ENCODE results near the gene EMSY. TPM values are rescaled to one million over a fixed set of nuclear protein-coding genes. Genes with fewer than 3 reads are reported as not detected.
A peak's percentile ranks its signal among the peaks of the same experiment; 100 is the strongest.
"Not testable (repeated sequence)": the region's sequence is repeated elsewhere in the genome, so short reads cannot be mapped to it uniquely, and the experiment has no call there.

Gene EMSY
- total RNA-seq, 3 donors from 2014 or later = 18.2 to 21.3 (median 19.7) TPM

DNA sequence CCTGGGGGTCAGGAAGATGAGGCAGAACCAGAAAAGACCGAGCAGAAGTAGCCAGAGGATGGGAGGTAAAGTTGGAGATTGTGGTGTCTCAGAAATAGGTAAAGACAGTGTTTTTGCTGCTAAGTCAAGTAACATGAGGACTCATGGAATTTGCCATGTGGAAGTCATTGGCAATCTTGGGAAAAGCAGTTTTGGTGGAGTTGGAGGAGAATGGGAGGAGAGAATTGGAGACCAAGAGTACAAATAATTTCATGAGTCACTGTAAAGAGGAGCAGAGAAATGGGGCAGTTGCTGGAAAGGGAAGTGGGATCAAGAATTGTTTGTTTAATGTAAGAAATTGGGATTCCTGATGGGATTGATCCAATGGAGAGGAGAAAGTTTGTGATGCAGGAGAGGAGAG is 114.1 kb downstream of the EMSY start:
- no peak for ATAC-seq
- Mint-ChIP-seq H3K9me3 (no peaks in the 10 kb centered on the region), H3K4me3 (no peak overlapping the region), H3K36me3 (ENCODE audit: insufficient read depth) (no peaks in the 10 kb centered on the region), H3K4me1 (ENCODE audit: low read depth) (peaks cover 19% of the 10 kb centered on the region), H3K27me3 (ENCODE audit: low read depth) (peaks cover 6% of the 10 kb centered on the region)
- DNase-seq = no peak

DNA sequence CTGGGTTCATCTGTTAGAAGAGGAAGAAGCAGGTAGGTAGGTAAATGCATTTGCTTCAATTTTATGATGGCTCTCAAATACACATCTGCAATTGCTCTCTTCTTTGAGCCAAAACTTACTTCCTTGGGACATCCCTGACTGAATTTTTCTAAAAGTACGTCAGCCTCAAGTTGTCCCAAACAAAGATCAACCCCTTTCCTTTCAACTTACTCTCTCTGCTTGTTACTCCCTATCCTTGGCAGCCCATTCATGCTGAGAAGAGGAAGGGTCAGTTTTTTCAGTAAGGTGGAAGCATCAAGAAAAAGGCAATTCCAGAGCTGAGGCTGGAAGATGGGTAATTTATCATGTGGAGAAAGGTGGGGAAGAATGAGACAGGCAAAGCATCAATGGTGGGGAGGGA is 114.5 kb downstream of the EMSY start:
- no peak for DNase-seq
- H3K36me3 Mint-ChIP-seq (ENCODE audit: insufficient read depth) = no peaks in the 10 kb centered on the region
- peaks cover 6% of the 10 kb centered on the region for H3K27me3 Mint-ChIP-seq (ENCODE audit: low read depth)
- H3K4me1 Mint-ChIP-seq (ENCODE audit: low read depth) = peaks cover 19% of the 10 kb centered on the region
- H3K4me3 Mint-ChIP-seq = no peak overlapping the region
- ATAC-seq = no peak
- H3K9me3 Mint-ChIP-seq = no peaks in the 10 kb centered on the region

DNA sequence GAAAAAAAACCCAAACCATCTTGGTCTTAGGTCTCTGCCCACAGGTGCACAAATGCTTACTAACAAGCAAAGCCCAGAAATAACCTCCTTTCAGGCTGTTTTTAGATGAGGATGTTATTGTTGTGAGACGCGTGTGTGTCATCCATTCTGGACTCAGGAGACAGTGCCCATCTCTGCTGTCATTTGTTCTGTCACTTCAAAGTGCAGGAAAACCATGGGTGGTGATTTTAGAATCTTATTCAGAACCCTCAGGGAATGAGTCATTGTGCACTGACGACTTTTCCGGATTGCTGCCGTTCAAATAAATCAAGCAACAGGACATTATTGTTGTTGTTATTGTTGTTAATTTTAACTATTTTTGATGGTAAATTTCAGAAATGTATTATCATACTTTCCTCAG is 115.4 kb downstream of the EMSY start:
- Mint-ChIP-seq H3K4me1 (ENCODE audit: low read depth) (peaks cover 19% of the 10 kb centered on the region), H3K36me3 (ENCODE audit: insufficient read depth) (no peaks in the 10 kb centered on the region), H3K9me3 (no peaks in the 10 kb centered on the region), H3K27me3 (ENCODE audit: low read depth) (peaks cover 6% of the 10 kb centered on the region), H3K4me3 (no peak overlapping the region)
- DNase-seq = no peak
- ATAC-seq = peak; percentile 63 to 78

DNA sequence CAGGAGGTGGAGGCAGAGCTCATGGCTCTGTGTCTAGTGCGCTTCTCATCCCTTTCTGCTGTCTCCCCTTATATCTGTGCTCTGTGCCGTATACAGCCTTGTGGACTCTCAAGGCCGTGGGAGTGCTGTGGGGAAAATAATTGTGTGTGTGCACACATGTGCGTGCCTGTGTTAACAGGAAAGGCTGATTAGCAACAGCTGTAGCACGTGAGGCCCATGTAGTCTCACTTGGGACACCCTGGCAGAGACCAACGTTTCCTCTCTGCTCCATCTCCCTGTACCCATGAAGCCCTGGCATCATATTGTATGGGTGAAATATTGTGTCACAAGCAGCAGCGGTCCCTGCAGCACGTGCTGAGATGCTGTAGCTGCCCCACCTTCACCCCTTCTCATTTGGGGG is 116.4 kb downstream of the EMSY start:
- Mint-ChIP-seq H3K9me3 (no peaks in the 10 kb centered on the region), H3K27me3 (ENCODE audit: low read depth) (peaks cover 6% of the 10 kb centered on the region), H3K4me1 (ENCODE audit: low read depth) (peaks cover 19% of the 10 kb centered on the region), H3K36me3 (ENCODE audit: insufficient read depth) (no peaks in the 10 kb centered on the region), H3K4me3 (no peak overlapping the region)
- no peak for DNase-seq
- ATAC-seq = no peak

- H3K4me3 Mint-ChIP-seq = no peak overlapping the region
- peaks cover 20% of the 10 kb centered on the region for H3K4me1 Mint-ChIP-seq (ENCODE audit: low read depth)
- no peaks in the 10 kb centered on the region for H3K9me3 Mint-ChIP-seq
- peaks cover 6% of the 10 kb centered on the region for H3K27me3 Mint-ChIP-seq (ENCODE audit: low read depth)
- no peak for DNase-seq
- H3K36me3 Mint-ChIP-seq (ENCODE audit: insufficient read depth) = no peaks in the 10 kb centered on the region
- no peak for ATAC-seq
Observed at GRCh38 chr11:76562541-76562940, 117.7 kb downstream of the EMSY start.

DNA sequence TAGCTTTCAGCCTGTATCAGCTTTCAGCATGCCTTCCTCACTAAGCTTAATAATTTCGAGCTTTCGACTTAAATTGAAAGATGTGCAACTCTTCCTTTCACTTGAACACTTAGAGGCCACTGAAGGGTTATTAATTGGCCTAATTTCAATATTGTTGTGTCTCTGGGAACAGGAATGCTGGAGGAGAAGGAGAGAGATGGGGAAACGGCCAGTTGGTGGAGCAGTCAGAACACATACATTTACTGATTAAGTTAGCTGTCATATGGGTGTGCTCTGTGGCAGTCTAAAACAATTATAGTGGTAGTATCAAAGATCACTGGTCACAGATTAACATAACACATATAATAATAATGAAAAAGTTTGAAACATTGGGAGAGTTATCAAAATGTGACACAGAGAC is 119.5 kb downstream of the EMSY start:
- ATAC-seq (no peak), DNase-seq (no peak)
- peaks cover 17% of the 10 kb centered on the region for H3K4me1 Mint-ChIP-seq (ENCODE audit: low read depth)
- no peak overlapping the region for H3K4me3 Mint-ChIP-seq
- H3K9me3 Mint-ChIP-seq = no peaks in the 10 kb centered on the region
- no peaks in the 10 kb centered on the region for H3K36me3 Mint-ChIP-seq (ENCODE audit: insufficient read depth)
- peaks cover 8% of the 10 kb centered on the region for H3K27me3 Mint-ChIP-seq (ENCODE audit: low read depth)

DNA sequence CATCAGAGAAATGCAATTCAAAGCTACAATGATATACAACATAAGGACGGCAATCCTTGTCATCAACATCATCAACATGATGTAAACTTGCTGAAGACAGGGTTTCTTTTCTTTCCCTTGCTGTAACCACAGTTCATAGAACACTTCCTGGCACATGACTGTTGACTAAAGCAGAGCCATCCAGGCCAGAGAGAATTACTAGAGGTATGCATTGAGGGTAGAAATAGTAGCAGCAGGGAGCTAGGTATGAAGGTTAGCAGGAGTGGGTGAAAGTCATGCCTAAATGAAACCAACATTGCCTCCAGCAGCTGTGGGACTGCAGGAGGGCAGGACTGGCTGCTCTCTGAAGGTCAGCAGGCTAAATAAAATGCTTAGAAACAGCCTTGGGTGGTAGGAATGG is 122.0 kb downstream of the EMSY start:
- no peak for ATAC-seq
- H3K27me3 Mint-ChIP-seq (ENCODE audit: low read depth) = peaks cover 8% of the 10 kb centered on the region
- no peaks in the 10 kb centered on the region for H3K9me3 Mint-ChIP-seq
- H3K4me3 Mint-ChIP-seq = no peak overlapping the region
- peaks cover 6% of the 10 kb centered on the region for H3K4me1 Mint-ChIP-seq (ENCODE audit: low read depth)
- no peaks in the 10 kb centered on the region for H3K36me3 Mint-ChIP-seq (ENCODE audit: insufficient read depth)
- no peak for DNase-seq

- Mint-ChIP-seq H3K4me3 (no peak overlapping the region), H3K9me3 (no peaks in the 10 kb centered on the region)
- ATAC-seq = no peak
Observed at GRCh38 chr11:76567261-76567660, 122.4 kb downstream of the EMSY start.

DNA sequence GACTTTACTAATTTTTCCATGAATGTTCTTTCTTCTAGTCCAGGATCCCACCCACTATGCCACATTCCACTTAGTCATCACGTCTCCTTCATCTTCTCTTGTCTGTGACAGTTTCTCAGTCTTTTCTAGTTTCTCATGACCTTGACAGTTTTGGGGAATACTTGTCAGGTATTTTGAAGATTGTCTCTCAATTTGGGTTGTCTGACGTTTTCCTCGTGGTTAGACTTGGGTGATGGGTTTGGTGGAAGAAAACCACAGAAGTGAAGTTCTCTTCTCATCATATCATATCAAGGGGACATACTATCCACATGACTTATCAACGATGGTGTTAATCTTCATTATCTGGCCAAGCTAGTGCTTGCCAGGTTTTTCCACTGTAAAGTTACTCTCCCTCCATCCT is 123.3 kb downstream of the EMSY start:
- Mint-ChIP-seq H3K36me3 (ENCODE audit: insufficient read depth) (no peaks in the 10 kb centered on the region), H3K27me3 (ENCODE audit: low read depth) (peaks cover 2% of the 10 kb centered on the region), H3K4me3 (no peak overlapping the region), H3K9me3 (no peaks in the 10 kb centered on the region), H3K4me1 (ENCODE audit: low read depth) (peaks cover 4% of the 10 kb centered on the region)
- DNase-seq = no peak
- no peak for ATAC-seq

More at GRCh38 chr11:76567261-76567660, 122.4 kb downstream of the EMSY start:
- DNase-seq = no peak
- H3K36me3 Mint-ChIP-seq (ENCODE audit: insufficient read depth) = no peaks in the 10 kb centered on the region
- peaks cover 4% of the 10 kb centered on the region for H3K4me1 Mint-ChIP-seq (ENCODE audit: low read depth)
- peaks cover 3% of the 10 kb centered on the region for H3K27me3 Mint-ChIP-seq (ENCODE audit: low read depth)

DNA sequence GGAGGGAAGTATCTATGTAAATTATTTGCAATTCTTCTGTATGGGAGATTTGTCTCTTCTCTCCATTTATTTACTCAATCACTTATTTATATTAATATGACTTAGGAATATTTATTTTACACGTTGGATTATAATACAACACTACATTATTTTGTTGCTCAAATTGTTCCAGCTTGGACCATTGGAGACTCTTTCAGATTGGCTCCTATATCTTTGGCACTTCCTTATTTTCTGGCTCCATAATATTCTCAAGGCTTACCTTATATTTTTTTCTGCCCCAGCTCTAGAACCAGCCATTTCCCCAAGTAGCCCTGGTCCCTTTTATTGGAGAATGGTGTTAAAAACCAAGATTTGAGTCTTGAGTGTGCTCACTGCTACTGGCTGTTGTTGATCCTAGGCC is 123.8 kb downstream of the EMSY start:
- Mint-ChIP-seq H3K9me3 (no peaks in the 10 kb centered on the region), H3K4me3 (no peak overlapping the region), H3K4me1 (ENCODE audit: low read depth) (peaks cover 4% of the 10 kb centered on the region)

GRCh38 chr11:76572181-76572875 is 127.5 kb downstream of the EMSY start:
- not testable (repeated sequence) for DNase-seq; H3K4me1 Mint-ChIP-seq (ENCODE audit: low read depth); ATAC-seq; H3K9me3 Mint-ChIP-seq; H3K4me3 Mint-ChIP-seq; H3K36me3 Mint-ChIP-seq (ENCODE audit: insufficient read depth)
- peaks cover 15% of the 10 kb centered on the region for H3K27me3 Mint-ChIP-seq (ENCODE audit: low read depth)

More for the DNA sequence above, 123.8 kb downstream of the EMSY start:
- DNase-seq (no peak), ATAC-seq (no peak)
- Mint-ChIP-seq H3K27me3 (ENCODE audit: low read depth) (peaks cover 3% of the 10 kb centered on the region), H3K36me3 (ENCODE audit: insufficient read depth) (no peaks in the 10 kb centered on the region)

GRCh38 chr11:76574406-76574805 is 129.6 kb downstream of the EMSY start:
- no peaks in the 10 kb centered on the region for H3K9me3 Mint-ChIP-seq
- no peak for DNase-seq

GRCh38 chr11:76574879-76575278 is 130.1 kb downstream of the EMSY start:
- Mint-ChIP-seq H3K9me3 (no peaks in the 10 kb centered on the region), H3K36me3 (ENCODE audit: insufficient read depth) (no peaks in the 10 kb centered on the region), H3K4me3 (no peak overlapping the region), H3K4me1 (ENCODE audit: low read depth) (no peaks in the 10 kb centered on the region), H3K27me3 (ENCODE audit: low read depth) (peaks cover 18% of the 10 kb centered on the region)
- DNase-seq (no peak), ATAC-seq (no peak)

More at GRCh38 chr11:76574406-76574805, 129.6 kb downstream of the EMSY start:
- no peak overlapping the region for H3K4me3 Mint-ChIP-seq
- H3K4me1 Mint-ChIP-seq (ENCODE audit: low read depth) = no peaks in the 10 kb centered on the region
- no peak for ATAC-seq
- H3K36me3 Mint-ChIP-seq (ENCODE audit: insufficient read depth) = no peaks in the 10 kb centered on the region
- peaks cover 18% of the 10 kb centered on the region for H3K27me3 Mint-ChIP-seq (ENCODE audit: low read depth)

- peaks cover 18% of the 10 kb centered on the region for H3K27me3 Mint-ChIP-seq (ENCODE audit: low read depth)
- H3K9me3 Mint-ChIP-seq = no peaks in the 10 kb centered on the region
- no peaks in the 10 kb centered on the region for H3K4me1 Mint-ChIP-seq (ENCODE audit: low read depth)
- no peak for ATAC-seq
- DNase-seq = no peak
- no peak overlapping the region for H3K4me3 Mint-ChIP-seq
- no peaks in the 10 kb centered on the region for H3K36me3 Mint-ChIP-seq (ENCODE audit: insufficient read depth)
Observed at GRCh38 chr11:76577226-76577920, 132.6 kb downstream of the EMSY start.

Data from activated T-cell treated with anti-CD3 and anti-CD28 coated beads, Interleukin-2, amount 50 U/mL, for 4 hours (primary cell).